ENCODE measurements around the gene ZPR1.
"Not testable (repeated sequence)": the region's sequence is repeated elsewhere in the genome, so short reads cannot be mapped to it uniquely, and the experiment has no call there.

ZPR1 gene

DNA sequence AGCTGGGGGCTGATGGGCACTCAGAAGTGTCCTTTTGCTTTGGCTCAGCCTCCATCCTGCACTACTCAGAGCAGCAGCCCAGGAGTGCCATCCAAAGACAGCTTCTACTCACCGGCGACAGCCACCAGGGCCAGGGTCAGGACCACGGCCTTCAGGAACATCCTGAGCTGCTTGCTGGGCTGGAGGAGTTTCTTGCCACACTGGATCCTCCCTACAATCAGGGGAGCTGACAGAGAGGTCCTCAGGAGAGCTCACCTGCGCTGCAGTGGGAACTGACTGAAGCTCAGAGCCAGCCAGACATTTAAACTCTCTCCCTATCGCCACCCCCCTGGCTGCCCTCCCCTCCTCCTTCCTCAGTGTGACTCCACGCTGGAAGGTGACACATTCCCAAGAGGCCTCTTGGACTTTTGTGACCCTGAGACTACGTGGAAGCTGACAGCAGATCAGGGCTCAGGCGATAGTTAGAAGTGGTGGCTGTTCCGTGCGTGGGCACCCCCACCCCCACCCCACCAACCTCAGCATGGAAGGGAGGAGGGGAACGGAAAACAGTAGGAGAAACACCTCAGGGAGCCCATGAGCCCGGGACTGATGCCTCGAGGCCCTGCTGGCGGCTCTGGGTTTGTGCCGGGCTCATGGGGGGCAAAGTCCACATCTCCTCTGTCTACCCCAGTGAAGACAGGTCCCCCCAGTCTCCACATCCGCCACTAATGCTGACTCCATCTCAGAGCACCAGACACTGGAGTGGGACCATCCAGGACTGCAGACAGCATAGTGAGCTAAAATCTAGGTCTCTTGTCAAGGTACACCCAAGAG is 35.4 kb upstream of the ZPR1 start, which contains the start of gene APOA4:
Gene APOA4, minus strand, starts transcription at position 274 of the 813 bp plus-strand sequence. Its CDS starts 113 bp downstream, at position 161.
- no peak for DNase-seq

DNA sequence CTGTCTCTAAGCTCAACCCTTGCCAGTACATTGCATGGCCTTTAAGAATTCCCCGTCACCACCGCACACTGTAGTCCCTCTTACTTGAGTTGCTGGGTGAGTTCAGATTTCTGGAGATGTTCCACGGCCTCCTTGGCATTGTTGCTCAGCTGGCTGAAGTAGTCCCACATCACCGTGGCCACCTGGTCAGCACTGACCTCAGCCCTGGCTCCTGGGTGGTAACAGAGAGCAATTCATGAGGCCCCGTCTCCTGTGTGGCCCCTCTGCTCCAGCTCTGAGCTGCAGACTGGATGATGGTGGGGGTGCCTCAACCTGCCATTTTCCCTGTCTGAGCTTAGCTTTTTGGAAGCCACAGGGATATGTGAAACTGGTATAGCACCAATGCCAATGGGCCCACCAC is 34.8 kb upstream of the ZPR1 start:
- no peak for DNase-seq

DNA sequence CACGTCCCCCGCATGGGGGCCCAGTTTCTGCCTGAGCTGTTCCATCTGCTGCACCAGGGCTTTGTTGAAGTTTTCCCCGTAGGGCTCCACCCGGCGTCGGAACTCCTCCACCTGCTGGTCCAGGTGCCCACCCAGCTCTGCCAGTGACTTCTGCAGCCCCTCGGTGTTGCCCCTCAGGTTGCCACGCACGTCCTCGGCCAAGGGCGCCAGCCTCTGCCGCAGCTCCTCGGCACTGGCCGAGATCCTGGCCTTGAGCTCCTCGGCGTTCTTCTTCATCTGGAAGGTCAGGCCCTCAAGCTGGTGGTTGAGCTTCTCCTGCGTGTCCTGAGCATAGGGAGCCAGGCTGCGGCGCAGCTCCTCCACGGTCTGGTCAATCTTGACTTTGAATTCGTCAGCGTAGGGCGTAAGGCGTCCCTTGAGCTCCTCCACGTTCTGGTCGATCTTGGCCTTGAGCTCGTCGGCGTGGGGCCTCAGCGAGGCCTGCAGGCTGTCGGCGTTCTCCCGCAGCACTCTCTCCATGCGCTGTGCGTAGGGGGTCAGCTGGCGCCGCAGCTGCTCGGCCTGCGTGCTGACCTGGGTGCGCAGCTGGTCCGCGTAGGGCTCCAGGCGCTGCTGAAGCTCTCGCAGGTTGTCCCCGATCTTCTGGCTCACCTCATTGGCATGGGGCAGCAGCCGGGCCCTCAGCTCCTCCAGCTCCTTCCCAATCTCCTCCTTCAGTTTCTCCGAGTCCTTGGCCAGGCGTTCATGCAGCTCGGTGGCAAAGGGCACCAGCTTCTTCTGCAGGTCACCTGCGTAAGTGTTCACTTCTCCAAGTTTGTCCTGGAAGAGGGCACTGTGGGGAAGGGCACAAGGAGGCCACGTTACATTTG is 33.5 kb upstream of the ZPR1 start:
- no peak for DNase-seq

DNA sequence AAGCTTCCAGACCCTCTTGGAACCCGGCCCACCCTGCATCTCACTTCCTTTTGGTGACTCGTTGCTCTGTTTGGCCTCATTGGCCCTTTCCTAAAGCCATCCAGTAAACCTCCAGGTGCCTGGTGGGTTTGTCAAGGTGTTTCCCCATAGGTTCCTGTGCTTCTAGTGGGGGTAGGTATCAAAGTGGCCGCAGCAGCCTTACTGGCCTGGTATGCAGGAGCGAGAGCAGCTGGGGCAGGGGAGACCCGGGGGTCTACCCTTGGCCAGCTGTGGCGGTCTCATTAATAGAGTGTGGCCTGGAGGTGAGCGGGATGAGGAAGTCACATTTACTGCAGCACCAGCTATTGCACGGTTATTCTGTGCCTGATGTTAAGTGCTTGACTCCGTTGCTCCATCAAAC is 31.2 kb upstream of the ZPR1 start:
- no peak for DNase-seq

DNA sequence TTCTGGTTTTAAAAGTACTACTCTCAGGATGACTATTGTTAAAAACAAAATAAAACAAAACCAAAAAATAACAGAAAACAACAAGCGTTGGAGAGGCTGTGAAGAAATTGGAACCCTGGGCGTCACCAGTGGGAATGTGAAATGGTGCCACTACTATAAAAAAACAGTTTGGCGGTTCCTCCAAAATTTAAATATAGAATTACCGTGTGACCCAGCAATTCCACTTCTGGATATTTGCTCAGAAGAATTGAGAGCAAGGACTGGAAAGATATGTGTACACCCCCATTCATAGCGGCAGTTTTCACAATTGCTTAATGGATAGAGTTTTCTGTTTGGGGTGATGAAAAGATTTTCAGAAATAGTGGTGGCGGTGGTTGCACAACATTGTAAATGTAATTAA is 26.7 kb upstream of the ZPR1 start:
- DNase-seq: no peak

DNA sequence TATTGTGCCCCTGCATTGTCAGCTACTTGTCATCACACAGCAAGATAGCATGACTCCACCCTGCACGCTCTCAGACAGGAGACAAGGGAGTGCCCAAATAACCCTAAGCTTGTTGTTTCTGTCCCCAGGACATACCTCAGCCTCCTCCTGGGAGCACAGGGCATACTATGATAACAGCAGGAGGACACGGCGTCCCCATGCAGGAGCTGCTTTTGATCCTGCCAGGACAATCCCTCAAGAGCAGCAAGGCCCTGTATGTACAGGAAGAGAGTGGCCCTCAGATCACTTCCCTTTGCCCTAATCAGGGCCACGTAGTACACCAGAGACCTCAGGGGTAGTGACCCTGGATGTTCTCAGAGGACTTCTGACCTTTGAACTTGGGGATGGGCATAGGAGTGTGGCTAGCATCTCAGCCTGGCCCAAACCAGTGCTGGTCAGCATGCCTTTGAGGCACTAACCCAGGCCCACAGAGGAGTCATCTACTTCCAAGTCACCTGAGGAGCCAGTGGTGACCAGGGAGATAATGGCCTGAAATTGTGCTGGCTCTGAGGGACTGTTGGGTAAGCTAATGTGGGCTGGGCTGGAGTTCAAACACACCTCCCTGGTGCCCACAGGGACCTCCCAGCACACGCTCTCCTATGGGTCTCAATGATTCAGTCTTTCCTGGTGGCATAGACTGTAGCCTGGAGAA is 26.1 kb upstream of the ZPR1 start:
- no peak for DNase-seq

DNA sequence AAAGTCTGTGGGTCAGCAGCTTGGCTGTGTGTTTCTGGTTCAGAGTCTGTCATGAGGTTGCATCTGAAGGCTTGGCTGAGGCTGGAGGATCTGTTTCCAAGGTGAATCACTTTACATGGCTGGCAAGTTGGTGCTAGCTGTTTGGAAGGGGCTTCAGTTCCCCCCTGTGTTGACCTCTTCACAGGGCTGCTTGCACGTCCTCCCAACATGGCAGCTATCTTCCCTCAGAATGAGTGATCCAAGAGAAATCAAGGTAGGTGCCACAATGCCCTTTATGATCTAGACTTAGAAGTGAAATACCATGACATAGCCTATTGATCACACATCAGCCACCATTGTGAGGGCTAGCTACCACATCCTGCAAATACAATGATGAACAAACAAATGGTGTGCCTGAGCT is 25.3 kb upstream of the ZPR1 start:
- no peak for DNase-seq

DNA sequence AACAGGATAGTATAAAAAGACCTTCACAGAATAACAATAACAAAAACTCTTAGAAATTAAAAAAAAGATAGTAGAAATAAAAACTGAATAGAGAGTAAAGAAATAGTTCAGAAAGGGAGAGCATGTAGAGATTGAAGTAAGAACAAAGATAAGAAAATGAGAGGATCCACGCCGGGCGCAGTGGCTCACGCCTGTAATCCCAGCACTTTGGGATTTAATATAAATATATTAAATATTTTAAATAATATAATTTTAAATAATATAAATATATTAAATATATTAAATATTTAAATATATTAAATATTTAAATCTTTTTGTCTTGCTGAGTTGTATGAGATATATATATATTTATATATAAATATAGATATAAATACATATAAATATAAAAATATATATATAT is 24.3 kb upstream of the ZPR1 start:
- no peak for DNase-seq

DNA sequence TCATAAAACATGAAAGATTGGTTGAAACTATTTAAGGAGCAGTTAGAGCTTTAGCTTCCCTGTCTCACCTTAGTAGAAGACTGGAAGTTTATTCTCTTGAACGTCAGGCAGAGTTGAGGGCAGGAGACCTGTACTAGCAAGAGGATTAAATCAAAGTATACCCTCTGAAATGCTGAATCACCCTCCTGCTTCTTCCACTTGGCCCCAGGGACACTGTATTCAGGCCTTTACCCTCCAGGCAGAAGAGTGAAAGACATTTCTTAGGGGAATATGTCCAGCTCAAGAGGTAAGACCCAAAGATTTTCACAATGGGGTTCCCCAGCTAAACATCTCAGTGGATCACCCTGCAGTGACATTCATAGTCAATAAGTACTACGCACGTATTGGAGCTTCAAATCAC is 23.4 kb upstream of the ZPR1 start:
- no peak for DNase-seq

DNA sequence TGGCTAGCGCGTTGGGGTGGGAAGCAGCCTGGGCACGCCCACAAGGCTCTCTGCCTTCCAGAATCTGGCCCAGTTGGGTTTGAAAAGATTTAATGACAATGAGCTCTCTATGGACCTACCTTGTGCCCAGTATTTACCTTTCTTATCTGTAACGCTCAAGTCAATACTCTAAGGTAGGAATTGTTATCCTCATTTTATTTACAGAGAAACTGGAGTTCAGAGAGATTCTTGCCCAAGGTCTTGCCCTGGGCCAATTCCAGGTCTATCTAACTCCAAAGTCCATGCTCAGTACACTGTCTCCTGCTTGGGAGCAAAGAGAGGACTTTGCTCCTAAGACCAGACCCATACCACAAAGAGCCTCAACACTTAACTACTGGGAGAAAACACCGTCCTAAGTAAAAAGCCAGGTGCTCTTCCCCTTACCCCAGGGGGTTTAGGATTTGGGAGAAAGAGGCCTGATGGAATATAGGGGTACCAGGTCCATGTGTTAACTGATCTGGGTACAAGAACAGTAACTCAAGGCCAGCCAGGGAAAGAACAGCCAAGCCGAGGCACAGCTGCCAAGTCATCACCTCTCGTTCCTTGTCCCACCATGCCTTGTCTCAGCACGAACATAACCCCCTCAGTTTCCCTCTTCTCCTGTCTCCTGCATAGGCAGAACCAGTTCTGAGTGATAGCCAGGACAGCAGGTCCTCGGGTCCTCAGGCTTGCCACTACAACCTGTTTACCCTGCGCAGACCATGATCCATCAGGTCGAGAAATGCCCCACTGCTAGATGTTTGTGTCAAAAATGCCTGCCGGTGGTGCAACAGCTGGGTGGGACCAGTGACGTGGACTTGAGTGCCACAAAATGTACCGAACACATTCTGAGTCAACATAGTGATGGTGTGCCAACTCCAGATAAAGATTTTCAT is 20.7 kb upstream of the ZPR1 start:
- DNase-seq: no peak

DNA sequence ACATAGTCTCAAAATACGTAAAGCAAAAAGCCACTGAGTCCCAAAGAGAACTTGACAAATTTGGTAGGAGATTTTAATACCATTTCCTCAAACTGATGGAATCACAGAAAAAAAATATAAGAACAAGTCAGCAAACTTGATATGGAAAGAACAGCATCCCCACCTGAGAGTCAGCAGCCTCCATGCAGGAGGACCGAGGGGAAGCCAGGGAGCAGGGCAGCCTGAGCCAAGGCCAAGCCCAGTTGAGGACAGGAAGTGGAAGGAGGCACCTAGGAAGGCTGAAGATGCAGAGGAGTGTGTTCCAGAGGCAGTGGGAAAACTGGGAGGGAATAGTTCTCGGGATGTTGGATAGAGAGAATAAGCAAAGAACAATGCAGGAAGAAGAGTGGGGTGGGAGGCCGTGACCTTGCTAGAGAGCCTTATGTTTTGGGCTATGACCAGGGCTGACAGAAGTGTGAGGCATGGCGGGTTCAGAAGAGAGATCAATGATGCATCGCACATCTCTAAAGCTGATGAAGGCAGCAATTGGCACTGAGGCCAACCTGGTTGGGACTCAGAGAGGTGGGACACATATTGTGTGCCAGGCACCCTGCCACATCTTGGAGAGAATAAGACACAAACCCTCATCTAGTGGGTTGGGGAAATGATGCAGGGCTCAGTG is 19.9 kb upstream of the ZPR1 start:
- DNase-seq: no peak

DNA sequence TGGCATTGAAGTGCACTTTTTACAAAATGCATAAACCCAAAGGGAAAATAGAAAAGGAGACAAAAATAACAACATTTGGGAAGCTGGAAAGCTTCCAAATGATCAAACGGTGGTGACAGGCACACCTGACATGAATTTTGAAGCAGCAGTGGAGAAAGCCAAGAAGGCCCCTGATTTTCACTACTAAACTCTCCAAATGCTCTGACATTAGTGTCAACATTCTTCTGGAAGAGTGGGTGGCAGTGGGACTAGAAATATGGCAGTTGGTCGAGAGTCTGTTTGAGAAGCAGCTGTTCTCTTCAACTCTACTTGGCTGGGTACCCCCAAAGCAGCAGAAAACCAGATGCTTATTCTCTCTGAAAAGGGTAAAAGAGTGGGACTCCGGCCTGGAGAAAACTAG is 16.2 kb upstream of the ZPR1 start:
- no peak for DNase-seq

DNA sequence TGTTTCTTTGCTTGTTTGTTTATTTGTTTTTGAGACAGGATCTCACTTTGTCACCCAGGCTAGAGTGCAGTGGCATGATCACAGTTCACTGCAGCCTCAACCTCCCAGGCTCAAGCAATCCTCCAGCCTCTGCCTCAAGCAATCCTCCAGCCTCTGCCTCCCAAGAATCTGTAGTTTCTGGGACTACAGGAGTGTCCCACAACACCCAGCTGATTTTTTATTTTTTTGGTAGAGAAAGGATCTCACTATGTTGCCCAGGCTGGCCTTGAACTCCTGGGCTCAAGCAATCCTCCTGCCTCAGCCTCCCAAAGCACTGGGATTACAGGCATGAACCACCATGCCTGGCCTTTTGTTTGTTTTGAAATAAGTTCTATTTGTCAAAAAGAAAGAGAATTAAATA is 13.8 kb upstream of the ZPR1 start:
- DNase-seq: not testable (repeated sequence)

DNA sequence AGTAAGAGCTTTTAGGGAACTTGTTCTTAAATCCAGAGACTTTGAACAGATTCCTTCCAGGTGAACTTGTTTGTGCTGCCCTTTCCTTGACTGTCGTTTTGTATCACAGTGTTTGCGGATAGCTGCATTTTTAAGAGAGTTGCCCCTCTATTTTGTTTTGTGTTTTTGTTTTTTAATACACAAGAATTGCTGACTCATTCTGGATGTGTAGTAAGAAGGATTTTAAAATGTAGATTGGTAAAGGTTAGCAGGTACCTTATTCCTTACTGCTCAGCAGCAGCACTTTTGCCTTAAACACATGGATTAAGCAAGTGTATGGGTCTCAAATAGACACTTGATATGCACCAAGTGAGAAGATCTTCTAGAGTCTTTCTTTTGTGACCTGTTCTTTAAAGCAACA is 12.8 kb upstream of the ZPR1 start:
- no peak for DNase-seq

DNA sequence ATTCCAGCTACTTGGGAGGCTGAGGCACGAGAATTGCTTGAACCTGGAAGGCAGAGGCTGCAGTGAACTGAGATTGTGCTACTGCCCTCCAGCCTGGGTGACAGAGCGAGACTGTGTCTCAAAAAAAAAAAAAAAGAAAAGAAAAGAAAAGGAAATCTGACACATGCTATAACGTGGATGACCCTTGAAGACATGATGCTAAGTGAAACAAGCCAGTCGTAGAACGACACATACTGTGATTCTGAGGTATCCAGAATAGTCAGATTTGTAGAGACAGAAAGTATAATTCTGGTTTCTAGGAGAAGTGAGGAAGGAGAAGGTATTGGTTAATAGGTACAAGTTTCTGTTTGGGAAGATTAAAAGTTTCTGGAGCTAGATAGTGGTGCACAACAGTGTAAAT is 10.5 kb upstream of the ZPR1 start:
- DNase-seq: no peak

DNA sequence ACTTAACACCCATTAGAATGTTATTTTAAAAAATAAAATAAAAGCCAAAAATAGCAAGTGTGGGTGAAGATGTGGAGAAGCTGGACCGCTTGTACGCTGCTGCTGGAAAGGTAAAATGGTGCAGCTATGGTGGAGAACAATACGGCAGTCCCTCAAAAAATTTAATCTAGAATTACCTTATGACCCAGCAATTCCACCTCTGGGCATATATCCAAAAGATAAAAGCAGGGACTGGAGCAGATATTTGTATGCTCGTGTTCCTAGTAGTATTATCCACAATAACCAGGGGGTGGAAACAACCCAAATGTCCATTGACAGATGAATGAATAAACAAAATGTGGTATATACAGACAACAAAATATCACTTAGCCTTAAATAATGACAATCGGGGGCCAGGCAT is 10.0 kb upstream of the ZPR1 start:
- DNase-seq: no peak

DNA sequence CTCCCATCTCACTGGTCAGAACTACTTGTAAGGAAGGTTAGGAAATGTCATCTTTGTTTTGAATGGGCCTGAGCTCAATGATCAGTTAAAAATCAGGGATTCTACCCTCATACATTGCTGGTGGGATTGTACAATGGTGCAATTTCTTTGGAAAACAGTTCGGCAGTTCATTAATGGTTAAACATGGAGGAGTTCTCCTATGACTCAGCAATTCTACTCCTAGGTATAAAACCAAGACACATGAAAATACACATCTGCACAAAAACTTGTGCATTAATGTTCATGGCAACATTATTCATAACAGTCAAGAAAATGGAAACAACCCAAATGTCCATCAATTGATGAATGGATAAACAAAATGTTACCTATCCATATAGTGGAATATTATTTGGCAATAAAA is 8.7 kb upstream of the ZPR1 start:
- DNase-seq: no peak

DNA sequence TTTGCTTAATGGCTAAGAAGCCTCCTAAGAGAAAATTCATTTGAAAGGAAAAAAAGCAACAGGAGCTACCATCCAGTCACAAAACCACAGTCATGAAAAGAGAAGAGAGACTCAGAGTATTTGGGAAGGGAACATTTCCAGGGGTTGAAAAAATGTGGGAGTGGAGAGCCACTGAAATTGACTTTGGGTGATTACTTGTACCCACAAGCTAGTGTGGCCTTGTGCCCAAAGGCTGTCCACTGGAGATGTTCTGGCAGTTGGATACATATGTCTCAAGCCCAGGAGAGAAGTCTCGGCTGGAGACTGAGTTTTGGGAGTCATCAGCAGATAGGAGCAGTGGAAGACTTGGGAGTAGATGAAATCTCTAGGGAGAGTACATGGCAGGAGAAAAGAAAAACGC is 7.0 kb upstream of the ZPR1 start:
- no peak for DNase-seq

DNA sequence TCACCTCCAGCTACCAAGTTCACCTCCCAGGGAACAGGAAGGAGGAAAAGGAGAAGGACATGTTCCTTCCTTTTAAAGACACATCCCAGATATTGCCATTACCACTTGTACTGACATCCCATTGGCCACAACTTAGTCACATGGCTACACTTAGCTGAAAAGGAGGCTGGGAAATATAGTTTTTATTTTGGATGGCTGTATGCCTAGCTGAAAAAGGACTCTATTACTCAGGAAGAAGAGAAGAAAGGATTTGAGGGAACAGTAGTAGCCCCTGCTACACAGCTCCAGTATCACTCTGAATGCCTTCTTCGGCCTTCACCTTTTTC is 5.9 kb upstream of the ZPR1 start:
- DNase-seq: no peak

DNA sequence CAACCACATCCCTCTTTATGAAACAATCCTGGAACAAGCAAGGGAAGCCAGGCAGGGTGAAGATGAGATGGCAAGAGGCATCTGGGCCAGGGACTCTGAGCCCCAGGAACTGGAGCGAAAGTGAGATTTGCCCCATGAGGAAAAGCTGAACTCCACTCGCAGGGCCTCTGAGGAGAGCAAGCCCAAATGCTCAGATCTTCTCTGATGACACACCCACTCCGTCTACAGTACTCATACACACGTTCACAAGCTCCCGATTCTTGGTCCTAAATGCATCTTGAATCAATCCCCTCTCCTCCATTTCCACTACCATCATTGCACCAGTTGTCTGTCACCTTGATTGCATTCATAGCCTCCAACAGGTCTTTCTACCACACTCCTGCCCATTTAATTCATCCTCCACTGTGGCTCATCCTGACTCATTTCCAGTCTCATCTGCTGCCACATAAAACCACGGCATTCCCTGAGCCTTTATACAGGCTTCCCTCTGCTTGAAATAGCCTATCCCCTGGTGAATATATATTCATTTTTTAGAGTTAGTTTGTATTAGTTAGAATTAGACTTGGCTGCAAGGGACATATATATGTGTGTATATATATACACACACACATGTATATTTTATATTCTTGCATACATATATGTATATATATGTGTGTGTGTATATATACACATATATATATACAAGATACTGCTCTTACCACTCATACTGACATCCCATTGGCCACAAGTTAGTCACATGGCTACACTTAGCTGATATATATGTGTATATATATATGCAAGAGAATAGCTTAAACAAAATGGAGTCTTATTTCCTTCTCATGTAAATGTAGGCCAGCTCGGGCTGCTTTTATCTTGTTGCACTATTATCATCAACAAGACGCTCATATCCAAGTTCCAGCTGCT is 5.3 kb upstream of the ZPR1 start:
- no peak for DNase-seq
